HG02981 (cell line): ENCODE measurements around the gene CLOCK.

ENCODE experiments used
- ATAC-seq: cut with Tn5 transposase; IDR thresholded peaks from one replicate; pipeline ENCODE4 v1.9.1; 2021; ENCODE audit warnings: mild to moderate bottlenecking, moderate library complexity; ENCODE audit not compliant: unreplicated experiment

CLOCK gene

GRCh38 chr4:55488716-55489115 is 58.0 kb downstream of the CLOCK start:
- ATAC-seq, result no peak

DNA sequence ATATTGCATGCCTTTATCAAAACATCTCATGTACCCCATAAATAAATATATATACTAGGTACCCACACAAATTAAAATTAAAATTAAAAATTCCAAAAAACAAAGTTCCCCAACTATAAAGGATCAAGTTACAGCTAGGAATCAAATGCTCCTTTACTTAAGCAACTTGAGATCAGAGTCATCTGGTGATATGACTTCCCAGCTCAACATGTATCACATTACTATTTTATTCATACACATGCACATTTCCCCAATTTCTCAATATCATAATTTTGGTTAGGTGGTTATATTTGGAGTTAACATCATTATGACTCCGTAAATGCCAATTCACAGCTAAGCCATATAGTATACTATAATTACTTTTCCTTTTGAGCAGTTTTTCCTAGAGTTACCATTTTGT is 60.9 kb downstream of the CLOCK start:
- ATAC-seq, result no peak

DNA sequence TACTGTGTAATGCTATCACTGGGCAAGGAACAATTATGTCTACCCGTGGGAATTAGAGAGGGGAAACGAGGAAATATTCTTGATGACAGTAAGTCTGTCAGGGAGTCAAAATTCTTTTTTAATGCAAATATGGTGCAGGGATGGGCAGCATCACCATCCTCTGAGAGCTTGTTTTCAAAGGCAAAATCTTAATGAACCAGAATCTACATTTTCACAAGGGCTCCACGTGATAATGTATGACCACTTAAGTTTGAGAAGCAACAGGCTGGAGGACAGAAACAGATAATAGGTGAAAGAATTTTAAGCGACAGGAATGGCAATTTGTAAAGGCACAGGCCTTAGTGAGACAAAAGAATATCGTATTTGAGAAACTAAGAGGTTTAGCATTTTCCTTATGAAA is 63.4 kb downstream of the CLOCK start:
- ATAC-seq, result no peak

- no peak for ATAC-seq
Observed at GRCh38 chr4:55475394-55476243, 71.1 kb downstream of the CLOCK start.

DNA sequence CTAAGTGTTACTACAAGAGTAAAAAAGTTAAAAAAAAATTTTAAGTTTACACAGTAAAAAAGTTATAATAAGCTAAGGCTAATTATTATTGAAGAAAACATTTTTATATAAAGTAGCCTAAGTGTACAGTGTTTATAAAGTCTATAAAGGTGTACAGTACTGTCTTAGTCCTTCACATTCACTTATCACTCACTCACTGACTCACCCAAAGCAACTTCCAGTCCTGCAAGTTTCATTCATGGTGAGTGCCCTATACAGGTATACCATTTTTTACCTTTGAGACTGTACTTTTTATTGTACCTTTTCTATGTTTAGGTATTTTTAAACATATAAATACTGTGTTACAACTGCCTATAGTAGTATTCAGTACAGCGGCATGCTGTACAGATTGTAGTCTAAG is 76.7 kb downstream of the CLOCK start:
- no peak for ATAC-seq

- ATAC-seq, result no peak
Observed at GRCh38 chr4:55468724-55469123, 78.0 kb downstream of the CLOCK start.

- no peak for ATAC-seq
Observed at GRCh38 chr4:55466001-55466400, 80.7 kb downstream of the CLOCK start.

DNA sequence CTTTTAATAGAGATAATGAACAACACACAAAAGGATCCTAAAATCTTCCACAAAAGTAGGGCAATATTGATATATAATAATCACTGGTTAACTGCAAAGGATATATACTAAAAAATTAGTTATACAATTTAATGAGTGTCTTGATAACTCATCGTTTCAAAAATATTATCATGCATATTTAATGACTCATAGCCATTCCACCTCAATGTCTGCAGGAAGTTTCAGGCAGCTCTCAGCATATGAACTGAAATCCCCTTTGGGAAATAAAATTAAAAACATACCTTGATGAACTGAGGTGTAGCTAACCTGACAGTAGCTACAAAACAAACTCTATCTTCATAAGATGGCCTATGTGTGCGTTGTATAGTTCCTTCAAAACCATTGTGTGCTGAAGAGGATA is 88.1 kb downstream of the CLOCK start:
- no peak for ATAC-seq

DNA sequence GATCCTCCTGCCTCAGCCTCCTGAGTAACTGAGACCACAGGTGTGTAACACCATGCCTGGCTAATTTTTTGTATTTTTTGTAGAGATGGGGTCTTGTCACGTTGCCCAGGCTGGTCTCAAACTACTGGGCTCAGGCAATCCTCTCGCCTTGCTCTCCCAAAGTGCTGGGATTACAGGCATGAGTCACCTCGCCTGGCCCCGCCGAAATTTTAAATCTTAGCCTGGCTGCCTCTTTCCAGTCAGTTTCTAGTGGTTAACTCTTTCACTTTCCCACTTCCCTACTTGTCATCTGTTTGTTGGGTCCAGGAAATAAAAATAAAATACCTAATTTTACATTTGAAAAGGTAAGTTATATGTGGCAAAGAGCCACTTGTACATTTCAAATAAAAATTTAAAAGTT is 88.5 kb downstream of the CLOCK start:
- ATAC-seq, result no peak

- no peak for ATAC-seq
Observed at GRCh38 chr4:55450566-55450965, 96.1 kb downstream of the CLOCK start.

GRCh38 chr4:55447831-55448230 is 98.9 kb downstream of the CLOCK start:
- no peak for ATAC-seq

GRCh38 chr4:55447108-55447708 is 99.5 kb downstream of the CLOCK start:
- no peak for ATAC-seq

GRCh38 chr4:55446578-55446922 is 100.2 kb downstream of the CLOCK start:
- no peak for ATAC-seq

- no peak for ATAC-seq
Observed at GRCh38 chr4:55445921-55446577, 100.7 kb downstream of the CLOCK start.

GRCh38 chr4:55444827-55445226 is 101.9 kb downstream of the CLOCK start:
- no peak for ATAC-seq

DNA sequence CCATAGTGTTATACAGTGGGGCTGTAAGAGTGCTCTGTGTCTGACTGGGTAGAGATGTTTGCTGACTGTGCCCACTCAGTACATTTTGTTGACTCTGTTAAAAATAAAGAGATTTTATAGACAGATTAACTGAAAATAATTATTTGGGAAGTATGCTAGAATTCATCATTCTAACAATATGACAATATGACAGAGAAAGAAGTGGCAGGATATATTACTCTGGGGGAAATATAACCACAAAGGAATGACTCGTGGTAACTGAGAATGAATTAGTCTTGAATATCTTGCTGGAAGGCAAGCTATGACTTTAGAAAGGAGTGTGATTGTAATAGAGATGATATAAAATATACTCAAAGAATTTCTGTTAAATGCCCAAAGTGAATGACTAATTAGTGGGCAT is 104.2 kb downstream of the CLOCK start:
- no peak for ATAC-seq

DNA sequence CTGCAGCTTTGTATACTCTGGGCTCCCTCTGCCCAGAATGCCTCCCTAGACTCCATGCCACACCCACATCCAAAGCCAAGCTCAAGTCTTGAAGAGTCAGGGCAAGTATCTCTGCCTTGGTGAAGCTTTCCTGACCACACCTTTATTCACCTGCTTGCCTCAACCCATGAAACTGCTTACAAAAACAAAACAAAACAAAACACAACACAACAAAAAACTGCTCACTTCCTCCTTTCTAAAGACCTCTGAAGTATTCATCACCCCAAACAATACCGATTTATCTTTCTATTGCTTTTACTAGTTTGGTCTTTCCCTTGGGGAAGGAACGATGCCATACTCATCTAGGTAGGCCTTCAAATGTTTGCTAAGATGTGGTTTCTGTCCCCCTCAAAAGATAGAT is 105.9 kb downstream of the CLOCK start:
- ATAC-seq, result no peak

GRCh38 chr4:55439023-55439422 is 107.7 kb downstream of the CLOCK start:
- ATAC-seq, result no peak

DNA sequence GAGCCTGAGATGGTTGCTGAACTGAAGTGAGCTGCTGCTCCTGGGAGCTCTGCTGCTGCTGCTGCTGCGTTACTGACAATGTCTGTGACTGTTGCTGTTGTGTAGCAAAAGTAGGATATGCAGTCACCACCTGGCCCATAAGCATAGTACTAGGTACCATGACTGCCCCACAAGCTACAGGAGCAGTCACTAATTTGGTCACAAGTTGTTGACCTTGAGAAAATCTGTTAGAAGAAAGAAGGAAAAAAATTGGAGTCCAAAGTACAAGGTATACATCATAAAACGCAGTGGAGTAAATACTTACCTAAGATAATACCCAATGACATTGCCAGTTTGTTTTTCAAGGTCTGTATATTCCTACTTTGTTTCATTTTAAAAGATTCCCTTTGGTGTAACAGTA is 108.4 kb downstream of the CLOCK start:
- no peak for ATAC-seq

GRCh38 chr4:55437823-55438222 is 108.9 kb downstream of the CLOCK start:
- no peak for ATAC-seq

DNA sequence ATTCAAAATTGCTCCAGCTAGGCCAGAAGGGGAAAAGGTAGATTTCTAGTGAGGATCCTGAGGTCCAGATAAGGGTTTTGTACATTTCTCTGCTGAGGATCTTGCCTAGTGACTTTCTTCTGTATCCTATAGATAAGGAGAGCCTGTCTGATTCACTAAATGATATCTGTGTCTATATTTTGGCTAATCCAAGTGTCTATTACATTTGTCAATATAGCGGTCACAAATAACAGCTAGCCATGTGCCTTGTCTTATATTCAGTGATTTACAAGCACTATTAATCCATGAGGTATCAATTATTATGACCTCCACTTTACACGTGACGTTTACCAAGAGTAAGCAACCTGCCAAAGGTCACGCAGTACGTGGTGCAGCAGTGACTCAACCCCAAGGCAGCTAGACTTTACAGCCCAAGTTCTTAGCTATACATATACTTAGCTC is 109.3 kb downstream of the CLOCK start:
- ATAC-seq, result no peak
